Ishikawa (cell line): ENCODE results near the gene TARBP1.

ENCODE experiments used
- CEBPB ChIP-seq: IDR thresholded peaks from 2 replicates; pipeline ENCODE4 v1.6.1; 2012
- CREB1 ChIP-seq: IDR thresholded peaks from 2 replicates; pipeline ENCODE4 v1.6.1; 2012; ENCODE audit warnings: low read depth
- EGR1 ChIP-seq: IDR thresholded peaks from 2 replicates; pipeline ENCODE4 v1.6.1; 2012
- EP300 ChIP-seq: IDR thresholded peaks from 2 replicates; pipeline ENCODE4 v1.6.1; 2012; ENCODE audit warnings: borderline replicate concordance
- FOXM1 ChIP-seq: IDR thresholded peaks from 2 replicates; pipeline ENCODE4 v1.6.1; 2012; ENCODE audit warnings: low read depth, borderline replicate concordance
- MAX ChIP-seq: IDR thresholded peaks from 2 replicates; pipeline ENCODE4 v1.6.1; 2012
- NFIC ChIP-seq: IDR thresholded peaks from 2 replicates; pipeline ENCODE4 v1.6.1; 2012
- RAD21 ChIP-seq: IDR thresholded peaks from 2 replicates; pipeline ENCODE4 v1.6.1; 2012; ENCODE audit warnings: low read depth
- REST ChIP-seq: IDR thresholded peaks from 2 replicates; pipeline ENCODE4 v1.6.1; 2012; ENCODE audit warnings: low read depth, mild to moderate bottlenecking
- TAF1 ChIP-seq: IDR thresholded peaks from 2 replicates; pipeline ENCODE4 v1.6.1; 2012; ENCODE audit warnings: low read depth, mild to moderate bottlenecking
- TCF12 ChIP-seq: IDR thresholded peaks from 2 replicates; pipeline ENCODE4 v1.6.1; 2012; ENCODE audit warnings: low read depth
- TEAD4 ChIP-seq: IDR thresholded peaks from 2 replicates; pipeline ENCODE4 v1.6.1; 2012
- USF1 ChIP-seq: IDR thresholded peaks from 2 replicates; pipeline ENCODE4 v1.6.1; 2012
- YY1 ChIP-seq: IDR thresholded peaks from 2 replicates; pipeline ENCODE4 v1.6.1; 2012; ENCODE audit warnings: low read depth
- ZBTB7A ChIP-seq: IDR thresholded peaks from 2 replicates; pipeline ENCODE4 v1.6.1; 2012; ENCODE audit warnings: low read depth

The TARBP1 gene

GRCh38 chr1:234468580-234468979 lies 10.4 kb downstream of the TARBP1 start:
- no peak for TF ChIP-seq TAF1
- TF ChIP-seq FOXM1: no peak
- no peak for TF ChIP-seq TCF12
- TF ChIP-seq YY1: no peak
- TF ChIP-seq NFIC: no peak
- no peak for TF ChIP-seq EGR1
- TF ChIP-seq REST: no peak
- no peak for TF ChIP-seq MAX
- TF ChIP-seq EP300: no peak
- TF ChIP-seq TEAD4: no peak
- no peak for TF ChIP-seq USF1
- TF ChIP-seq ZBTB7A: no peak

GRCh38 chr1:234467821-234468220 lies 11.2 kb downstream of the TARBP1 start:
- TF ChIP-seq EGR1 (no peak), CEBPB (no peak), YY1 (no peak), TEAD4 (no peak), NFIC (no peak), EP300 (no peak), MAX (no peak), ZBTB7A (no peak), FOXM1 (no peak), TAF1 (no peak), CREB1 (no peak), RAD21 (no peak), REST (no peak), TCF12 (no peak), USF1 (no peak)

GRCh38 chr1:234466945-234467344 lies 12.0 kb downstream of the TARBP1 start:
- TF ChIP-seq TAF1 (no peak), FOXM1 (no peak), TEAD4 (no peak), EP300 (no peak), TCF12 (no peak), ZBTB7A (no peak), MAX (no peak), USF1 (no peak), YY1 (no peak), RAD21 (no peak), NFIC (no peak), EGR1 (no peak), REST (no peak), CEBPB (no peak), CREB1 (no peak)

- TF ChIP-seq TCF12 (no peak), YY1 (no peak), USF1 (no peak), MAX (no peak), TEAD4 (no peak), CEBPB (no peak), NFIC (no peak), EGR1 (no peak), RAD21 (no peak), ZBTB7A (no peak), CREB1 (no peak), EP300 (no peak), FOXM1 (no peak), REST (no peak), TAF1 (no peak)
These were observed 15.2 kb downstream of the TARBP1 start for GRCh38 chr1:234463749-234464148.
